VCaP (cell line): Measurements from ENCODE around the gene GZMM.

ENCODE experiments used
- H3K27ac ChIP-seq: fragments of 450-650 bp; 2 replicates; pipeline ENCODE4 v1.5.1; 2017
- CTCF ChIP-seq: fragments of 450-650 bp; conservative IDR thresholded peaks from 2 replicates; pipeline ENCODE4 v1.5.1; 2017; ENCODE audit warnings: mild to moderate bottlenecking, moderate library complexity

GZMM gene

GRCh38 chr19:540867-541637, 2.8 kb upstream of the GZMM start:
- no peak overlapping the region for H3K27ac ChIP-seq
- TF ChIP-seq CTCF = no peak

- H3K27ac ChIP-seq = no peak overlapping the region
- TF ChIP-seq CTCF = no peak
Observed at GRCh38 chr19:541699-542098, 2.2 kb upstream of the GZMM start.

- TF ChIP-seq CTCF = no peak
- no peak overlapping the region for H3K27ac ChIP-seq
Observed at GRCh38 chr19:542173-542866, 1.5 kb upstream of the GZMM start.

GRCh38 chr19:547117-547516, 3.3 kb downstream of the GZMM start:
- no peak overlapping the region for H3K27ac ChIP-seq
- TF ChIP-seq CTCF = no peak

GRCh38 chr19:547836-548720, 4.2 kb downstream of the GZMM start:
- H3K27ac ChIP-seq = no peak overlapping the region
- no peak for TF ChIP-seq CTCF

- H3K27ac ChIP-seq = peak overlapping the region; percentile 30; the same call in 1 of the 2 replicates
- peak; percentile 52 for TF ChIP-seq CTCF
Observed at GRCh38 chr19:548886-549830, 5.3 kb downstream of the GZMM start.
